Measurements from ENCODE around the gene PRR12. TPM values are rescaled to one million over a fixed set of nuclear protein-coding genes. Genes with fewer than 3 reads are reported as not detected.

The PRR12 gene
- total and polyA plus RNA-seq, 9 of the 15 experiments (the other 6 are each of a cell fraction or from before 2014, with no cell fraction given) = 0.01 to 21.1 (median 0.98) TPM

GRCh38 chr19:49580264-49581006 lies 10.5 kb upstream of the PRR12 start, which contains the start of gene NOSIP (continued):
- no peak for TF ChIP-seq ZBTB43 (CRISPR knock-in tag; IDR thresholded peaks at IDR 0.05)
- TF ChIP-seq SMAD1 (IDR thresholded peaks at IDR 0.05; ENCODE audit: low read depth, low read length, partially characterized antibody) = peak; percentile 50
- TF ChIP-seq RBM34 (IDR thresholded peaks at IDR 0.05; ENCODE audit: borderline replicate concordance, insufficient read depth, low read length) = no peak
- peak; percentile 99 for TF ChIP-seq ZEB2 (IDR thresholded peaks at IDR 0.05)
- no peak for TF ChIP-seq ZNF436 (CRISPR knock-in tag; IDR thresholded peaks at IDR 0.05)
- TF ChIP-seq POU5F1 (IDR thresholded peaks at IDR 0.05; ENCODE audit: borderline replicate concordance, low read depth, low read length, partially characterized antibody) = peak; percentile 78
- TF ChIP-seq SNRNP70 (optimal IDR thresholded peaks at IDR 0.05; ENCODE audit: low read depth, low read length) = no peak
- no peak for TF ChIP-seq ZNF217 (CRISPR knock-in tag; IDR thresholded peaks at IDR 0.05)
- TF ChIP-seq ZNF655 (CRISPR knock-in tag; IDR thresholded peaks at IDR 0.05) = no peak
- no peak for TF ChIP-seq SMAD3 (CRISPR knock-in tag; conservative IDR thresholded peaks at IDR 0.05)
- no peak for TF ChIP-seq POLR3A (IDR thresholded peaks at IDR 0.05; ENCODE audit: borderline replicate concordance, extremely low read depth, insufficient read depth, insufficient read length)
- no peak for TF ChIP-seq MAFG (tag; conservative IDR thresholded peaks at IDR 0.05)
- no peak for TF ChIP-seq ZNF408 (CRISPR knock-in tag; IDR thresholded peaks at IDR 0.05; ENCODE audit: low read depth)
- TF ChIP-seq SFPQ (IDR thresholded peaks at IDR 0.05; ENCODE audit: low read depth, low read length) = no peak
- TF ChIP-seq SMARCA5 (IDR thresholded peaks at IDR 0.05) = 0 out of 2 replicates have a peak, but pooled peaks have one; percentile 28
- peak; percentile 58 for TF ChIP-seq ZBTB33 (CRISPR knock-in tag; IDR thresholded peaks at IDR 0.05)
- TF ChIP-seq ZNF23 (CRISPR knock-in tag; IDR thresholded peaks at IDR 0.05) = no peak
- no peak for TF ChIP-seq KLF1 (tag; IDR thresholded peaks at IDR 0.05)
- TF ChIP-seq FOS (IDR thresholded peaks at IDR 0.05; ENCODE audit: extremely low read depth, insufficient read length) = no peak
- TF ChIP-seq GABPA (tag; conservative IDR thresholded peaks at IDR 0.05; ENCODE audit: low read depth) = peak; percentile 100

Measured in K562 (cell line).